HG03045 (cell line): ENCODE results near the gene MEI4.
"Not testable (repeated sequence)": the region's sequence is repeated elsewhere in the genome, so short reads cannot be mapped to it uniquely, and the experiment has no call there.

ENCODE experiments used
- ATAC-seq: cut with Tn5 transposase; IDR thresholded peaks from one replicate; pipeline ENCODE4 v1.9.1; 2021; ENCODE audit warnings: mild to moderate bottlenecking, moderate library complexity; ENCODE audit not compliant: unreplicated experiment

Gene MEI4

DNA sequence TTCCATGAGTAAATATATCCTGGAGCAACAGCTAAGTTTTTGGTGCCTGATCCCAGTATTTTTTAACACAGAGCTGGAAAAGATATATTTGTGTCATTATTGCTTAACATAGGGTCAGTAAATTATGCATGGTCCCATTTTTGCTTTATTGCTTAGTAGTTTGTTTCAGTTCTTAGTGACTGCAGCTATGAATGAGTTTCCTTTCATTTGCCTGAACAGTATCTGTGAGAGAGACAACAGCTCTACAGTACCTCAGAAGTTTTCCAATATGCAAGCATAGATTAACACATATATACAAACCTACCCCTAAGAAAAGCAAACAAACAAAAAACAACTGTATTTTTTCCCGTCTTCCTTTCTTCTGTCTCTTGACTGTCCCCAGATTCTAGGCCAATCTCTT, 160.3 kb downstream of the MEI4 start:
- no peak for ATAC-seq

DNA sequence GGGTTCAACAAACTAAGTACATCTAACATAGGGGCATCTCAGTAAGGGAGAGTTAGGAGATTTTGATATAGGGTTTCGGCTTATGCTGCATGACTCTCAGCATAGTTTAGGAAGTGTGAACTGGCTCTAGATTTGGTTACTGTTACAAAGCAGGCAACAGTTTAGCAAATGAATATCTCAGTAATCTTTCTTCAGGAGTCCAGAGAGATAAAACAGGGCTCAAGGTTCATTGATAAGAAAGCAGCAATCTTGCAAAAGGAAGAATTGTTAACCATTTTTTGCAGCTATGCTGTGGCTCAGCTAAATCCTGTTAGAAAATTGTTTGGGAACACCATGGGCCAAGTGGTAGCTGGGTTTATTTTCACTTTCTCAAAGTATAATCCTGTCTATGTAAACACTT, 161.3 kb downstream of the MEI4 start:
- no peak for ATAC-seq

DNA sequence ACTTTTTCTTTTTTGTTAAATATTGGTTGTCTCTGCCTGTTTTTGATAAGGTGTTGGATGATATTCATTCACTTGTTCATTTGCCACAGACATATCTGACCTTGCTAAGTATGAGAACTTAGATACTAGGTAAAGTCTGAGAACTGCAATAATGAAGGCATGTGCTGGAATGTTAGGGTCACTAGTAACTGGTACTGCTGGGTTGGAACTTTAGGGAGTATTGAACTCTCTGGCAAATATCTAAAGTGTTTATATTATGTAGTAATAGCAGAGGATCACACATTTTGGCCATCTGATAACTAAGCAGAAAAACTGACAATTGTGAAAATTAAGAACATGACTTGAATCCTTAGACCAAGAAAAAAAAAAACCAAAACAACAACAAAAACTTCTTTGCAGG, 162.7 kb downstream of the MEI4 start:
- no peak for ATAC-seq

DNA sequence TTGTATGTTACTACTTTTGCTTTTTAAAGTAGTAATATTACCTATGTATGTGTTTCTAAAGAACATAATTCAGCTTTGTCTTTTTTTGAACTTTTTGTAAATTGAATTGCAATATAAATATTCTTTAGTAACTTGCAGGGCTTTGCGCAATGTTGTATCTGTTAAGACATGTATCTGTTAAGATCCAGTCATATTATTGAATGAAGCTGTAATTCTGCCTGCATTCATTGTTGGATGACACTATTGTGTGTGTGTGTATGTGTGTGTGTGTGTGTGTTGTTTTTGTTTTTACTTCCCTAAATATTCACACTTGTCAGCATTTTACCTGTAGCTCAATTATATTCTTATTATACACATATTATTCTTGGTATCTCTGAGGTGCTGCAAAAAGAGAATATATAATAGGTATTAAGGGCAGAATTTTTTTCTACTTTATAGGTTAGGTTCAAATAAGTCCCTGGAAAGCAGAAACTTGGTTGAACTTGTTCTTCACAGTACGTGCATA, 164.0 kb downstream of the MEI4 start:
- no peak for ATAC-seq

DNA sequence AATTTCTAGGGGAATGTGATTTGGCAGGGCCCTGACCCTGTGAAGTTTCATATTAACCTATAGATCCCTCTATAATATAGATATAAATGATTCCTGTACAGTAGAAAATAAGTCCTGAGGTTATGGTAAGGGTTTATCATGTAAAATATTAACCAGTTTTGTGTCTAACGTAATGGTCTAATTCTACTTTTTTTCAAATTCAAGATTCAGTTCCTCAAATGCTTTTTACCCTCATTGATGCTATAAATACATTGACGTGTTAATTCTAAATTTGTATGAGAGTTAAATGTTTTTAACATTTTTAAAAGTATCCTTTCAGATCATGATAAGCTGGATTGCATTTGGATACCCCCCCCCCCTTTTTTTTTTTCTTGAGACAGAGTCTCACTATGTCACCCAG, 169.4 kb downstream of the MEI4 start:
- no peak for ATAC-seq

DNA sequence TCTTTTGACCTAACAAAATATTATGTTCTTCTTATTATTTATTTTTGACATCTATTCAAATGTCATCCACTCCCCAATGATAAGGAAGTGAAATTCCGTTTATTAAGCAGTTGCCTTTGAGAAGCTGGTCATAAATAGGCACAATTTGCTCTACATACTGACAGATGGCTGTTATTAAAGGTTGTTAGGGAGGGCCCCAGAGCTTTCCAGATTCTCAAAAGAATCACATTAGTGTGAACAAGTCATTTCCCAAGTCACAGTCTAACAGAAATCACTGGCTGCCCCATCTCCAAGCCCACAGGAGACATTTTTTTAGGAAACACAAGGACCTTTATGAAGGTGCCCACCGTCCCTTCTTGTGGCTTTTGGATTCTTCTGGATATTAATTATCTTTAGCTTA, 172.4 kb downstream of the MEI4 start:
- no peak for ATAC-seq

DNA sequence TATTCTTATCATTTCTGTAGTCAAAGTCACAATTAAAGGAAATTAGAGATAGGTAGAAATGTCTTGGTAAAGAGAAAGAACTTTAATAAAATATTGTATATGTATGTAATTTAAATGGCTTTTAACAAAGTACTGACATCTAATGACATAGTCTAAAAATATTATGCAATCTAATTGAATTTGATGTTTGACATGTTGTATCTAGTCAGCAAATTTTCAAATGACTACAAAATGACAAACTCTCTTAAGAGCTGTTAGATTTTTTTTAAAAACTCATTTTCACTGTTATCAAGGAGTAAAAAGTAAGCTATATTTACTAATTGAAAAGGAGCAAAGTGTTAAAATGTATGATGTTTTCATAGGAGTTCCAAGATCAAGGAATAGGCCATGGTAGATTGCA, 176.9 kb downstream of the MEI4 start:
- ATAC-seq = no peak

DNA sequence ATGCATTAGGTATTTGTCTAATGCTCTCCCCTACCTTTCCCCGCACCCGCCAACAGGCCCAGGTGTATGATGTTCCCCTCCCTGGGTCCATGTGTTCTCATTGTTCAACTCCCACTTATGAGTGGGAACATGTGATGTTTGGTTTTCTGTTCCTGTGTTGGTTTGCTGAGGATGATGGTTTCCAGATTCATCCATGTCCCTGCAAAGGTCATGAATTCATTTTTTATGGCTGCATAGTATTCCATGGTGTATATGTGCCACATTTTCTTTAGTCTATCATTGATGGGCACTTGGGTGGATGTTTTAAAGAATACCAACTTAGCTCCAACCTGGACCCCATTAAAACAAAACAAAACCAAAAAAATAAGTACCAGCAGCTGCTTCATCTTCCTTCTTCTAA, 180.9 kb downstream of the MEI4 start:
- not testable (repeated sequence) for ATAC-seq

DNA sequence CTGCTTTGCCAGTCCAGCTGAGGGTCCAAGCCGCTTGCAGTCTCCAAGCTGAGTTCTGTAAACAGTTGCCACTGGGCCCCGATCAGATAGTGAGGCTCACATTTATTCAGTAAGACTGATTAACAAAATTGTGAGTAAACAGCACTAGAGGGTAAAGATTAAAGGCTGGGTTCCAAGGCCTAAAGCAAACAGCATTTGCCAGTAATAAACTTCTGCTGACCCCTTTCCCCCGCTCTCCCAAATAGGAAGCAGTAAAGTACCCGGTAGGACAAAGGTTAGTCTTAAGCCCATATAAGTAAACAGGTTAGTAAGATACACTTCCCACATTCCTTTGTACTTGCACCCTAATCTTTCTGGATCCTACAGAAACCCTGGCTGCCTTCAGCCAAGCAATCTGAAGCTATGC, 181.8 kb downstream of the MEI4 start:
- ATAC-seq = no peak

DNA sequence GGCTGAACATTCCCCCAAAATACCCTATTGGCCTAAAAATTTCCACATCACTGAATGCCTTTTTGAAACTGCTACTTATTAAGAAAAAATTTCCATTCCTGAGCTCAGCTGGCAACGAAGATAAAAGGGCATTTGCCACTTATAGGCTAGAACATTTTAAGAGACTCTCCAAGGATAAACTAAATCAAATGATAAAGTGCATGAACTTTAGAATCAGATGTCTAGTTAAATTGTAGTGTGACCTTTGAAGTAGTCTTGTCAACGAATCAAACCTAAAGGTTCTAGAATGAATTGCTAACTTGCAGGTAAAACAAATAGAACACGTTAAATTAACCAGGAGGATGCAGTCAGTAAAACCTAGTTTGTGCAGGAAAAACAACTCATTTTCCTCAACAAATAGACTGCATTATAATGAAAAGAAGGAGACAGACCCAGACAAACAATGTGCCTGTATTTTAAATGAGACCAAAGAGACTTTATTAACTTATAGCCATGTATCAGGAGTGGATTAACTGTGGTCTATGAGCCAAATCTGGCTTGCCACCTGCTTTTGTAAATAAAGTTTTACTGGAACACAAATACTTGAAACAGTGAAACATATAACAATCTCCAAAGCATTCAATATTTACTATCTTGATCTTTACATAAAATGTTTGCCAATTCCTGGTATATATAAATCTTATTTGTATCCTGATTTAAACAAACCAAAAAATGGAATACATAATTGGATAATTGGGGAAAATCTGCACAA, 184.4 kb downstream of the MEI4 start:
- ATAC-seq = no peak

DNA sequence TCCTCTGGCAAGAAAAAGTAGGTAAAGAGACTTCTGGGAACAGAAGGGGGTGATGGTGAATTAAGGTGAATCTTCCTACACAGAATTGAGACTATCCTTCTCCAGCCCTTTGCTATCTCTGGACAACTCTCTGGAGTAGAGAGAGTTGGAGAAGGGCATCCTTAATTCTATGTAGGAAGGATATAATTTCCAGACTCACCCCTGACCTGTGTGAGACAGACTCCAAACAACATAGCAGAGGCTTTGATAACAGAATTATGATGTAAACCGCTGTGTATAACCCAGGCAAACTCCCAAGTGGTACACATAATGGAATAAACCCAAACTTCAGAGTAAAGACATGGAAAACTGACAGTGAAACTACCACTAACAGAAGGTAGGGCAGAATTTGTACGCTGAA, 186.5 kb downstream of the MEI4 start:
- no peak for ATAC-seq

DNA sequence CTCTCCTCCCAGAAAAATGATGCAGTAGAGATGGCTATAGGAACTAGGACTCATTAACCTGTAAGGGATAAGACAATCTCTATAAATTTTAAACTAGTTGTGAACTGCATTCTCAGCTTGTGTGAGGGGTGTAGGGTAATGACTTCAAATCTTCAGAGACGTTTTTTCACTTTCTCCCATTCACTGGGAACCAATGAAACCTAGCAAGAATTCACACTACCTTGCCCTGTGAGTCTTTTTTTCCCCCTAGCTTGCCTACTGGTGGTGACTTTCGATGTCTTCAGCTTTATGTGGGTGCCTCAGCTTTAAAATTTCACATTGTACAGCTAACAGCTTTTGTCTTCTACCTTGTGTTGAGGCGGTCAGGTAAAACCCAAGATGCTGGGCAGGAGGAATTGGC, 192.0 kb downstream of the MEI4 start:
- no peak for ATAC-seq

DNA sequence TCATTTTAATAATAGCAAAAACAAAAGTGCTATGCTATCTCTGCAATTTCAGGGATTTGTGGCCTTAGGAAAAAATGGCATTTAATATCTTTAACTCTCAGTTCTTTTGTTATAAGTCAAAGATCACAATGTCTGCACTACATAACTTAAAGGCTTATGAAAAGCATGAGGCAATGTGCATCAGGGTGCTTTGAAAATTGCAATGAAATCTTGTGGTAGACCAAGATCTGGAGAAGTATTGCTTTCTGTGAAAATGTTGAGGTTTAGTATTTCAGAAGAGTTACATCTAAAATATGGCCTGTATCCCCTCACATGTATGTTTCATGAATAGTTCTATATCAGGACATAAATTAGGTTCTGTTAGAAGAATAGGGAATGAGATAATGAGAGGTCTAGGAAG, 200.6 kb downstream of the MEI4 start:
- ATAC-seq = no peak

DNA sequence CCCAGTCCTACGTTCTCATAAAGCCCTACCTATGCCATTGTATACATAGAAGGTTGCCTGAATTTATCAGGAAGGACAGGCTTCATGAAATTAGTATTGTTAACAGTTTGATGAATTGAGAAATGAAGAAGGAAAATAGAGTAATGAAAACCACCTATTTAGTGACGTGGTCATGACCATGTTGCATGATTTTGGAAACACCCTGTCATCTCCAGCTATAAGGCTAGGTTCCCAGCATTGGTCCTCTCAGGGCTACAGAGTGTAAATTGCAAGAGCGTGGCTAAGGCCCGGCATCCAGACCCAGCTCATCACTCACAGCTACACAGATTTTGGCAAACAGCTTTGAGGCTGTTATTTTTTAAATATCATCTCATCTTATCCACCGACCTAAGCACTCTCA, 203.6 kb downstream of the MEI4 start:
- no peak for ATAC-seq

DNA sequence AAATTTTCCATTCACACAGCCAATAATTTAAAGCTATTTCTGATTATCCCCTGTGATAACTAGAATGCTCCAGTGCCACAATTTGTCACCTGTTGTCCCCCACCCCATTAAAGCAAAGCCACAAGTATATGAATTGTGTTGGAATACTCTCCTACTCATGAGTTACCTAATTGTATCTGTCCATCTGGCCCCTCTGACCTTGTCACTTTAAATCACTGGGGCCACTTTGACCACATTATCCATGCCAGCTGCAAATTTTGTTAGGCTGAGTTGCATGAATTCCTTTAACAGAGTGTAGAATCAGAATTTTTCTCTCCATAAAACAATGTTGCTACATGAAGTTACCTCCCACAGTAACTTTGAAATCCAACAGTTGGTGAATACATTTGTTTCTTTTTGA, 204.6 kb downstream of the MEI4 start:
- ATAC-seq = no peak

DNA sequence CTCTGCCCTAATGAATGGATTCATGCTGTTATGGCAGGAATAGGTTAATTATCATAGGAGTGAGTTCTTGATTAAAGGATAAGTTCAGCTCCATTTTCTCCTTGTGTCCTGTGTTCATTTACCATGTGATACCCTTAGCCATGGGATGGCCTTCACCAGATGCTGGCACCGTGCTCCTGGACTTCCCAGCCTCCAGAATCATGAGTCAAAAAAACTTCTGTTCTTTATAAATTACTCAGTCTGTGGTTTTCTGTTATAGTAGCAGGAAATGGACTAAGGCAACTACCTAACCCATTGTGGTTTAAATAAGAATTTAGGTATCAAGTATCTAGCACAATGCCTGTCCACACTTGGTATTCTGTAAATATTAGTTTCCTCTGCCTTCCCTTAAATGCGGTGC, 223.5 kb downstream of the MEI4 start:
- ATAC-seq = no peak

DNA sequence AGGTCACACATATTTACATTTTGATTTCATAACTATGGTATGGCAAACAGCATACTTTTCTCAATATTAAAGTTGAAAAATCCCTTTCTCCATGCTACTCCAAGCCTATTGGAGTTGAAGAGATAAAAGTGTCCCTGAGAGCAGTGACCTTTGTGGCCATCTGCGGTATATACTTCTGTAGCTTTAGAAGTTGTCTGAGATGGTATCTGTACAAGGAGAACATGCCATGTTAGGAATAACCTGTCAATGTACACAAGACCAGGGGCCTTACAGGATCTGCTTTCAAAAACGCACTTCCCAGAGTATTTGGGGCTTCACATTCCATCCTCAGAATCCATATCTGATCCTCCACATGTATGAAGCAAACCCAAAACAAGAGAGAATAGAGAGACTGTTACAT, 226.7 kb downstream of the MEI4 start:
- ATAC-seq = no peak

DNA sequence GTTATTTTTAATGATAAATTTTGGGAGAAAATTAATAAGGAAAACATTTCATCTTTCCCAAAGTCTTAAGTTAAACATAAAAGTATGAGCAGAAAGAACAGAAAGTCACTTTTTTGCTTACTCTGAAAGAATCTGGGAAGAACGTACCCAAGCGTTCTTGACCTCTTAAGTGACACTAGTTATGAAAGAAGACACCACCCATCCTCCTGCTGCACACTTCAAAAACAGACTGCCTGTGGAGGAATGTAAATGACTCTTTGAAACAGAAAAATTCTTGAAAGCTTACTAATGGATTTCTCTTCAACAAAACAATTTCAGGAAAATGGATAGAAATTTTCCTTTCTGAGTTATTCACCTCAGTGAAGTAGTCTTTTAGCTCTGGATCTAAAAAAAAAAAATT, 227.7 kb downstream of the MEI4 start:
- no peak for ATAC-seq

DNA sequence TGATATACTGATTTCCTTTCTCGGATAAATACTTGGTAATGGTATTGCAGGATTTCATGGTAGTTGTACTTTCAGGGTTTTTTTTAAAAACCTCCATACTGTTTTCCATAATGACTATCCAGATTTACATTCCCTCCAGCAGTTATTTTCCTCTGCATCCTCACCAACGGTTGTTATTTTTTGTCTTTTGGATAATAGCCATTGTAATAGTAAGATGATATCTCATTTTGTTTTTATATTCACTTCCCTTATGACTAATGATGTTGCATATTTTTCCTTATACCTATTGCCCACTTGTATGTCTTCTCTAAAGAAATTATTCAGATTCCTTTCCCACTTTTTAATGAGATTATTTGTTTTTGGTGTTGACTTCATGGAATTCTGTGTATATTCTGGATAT, 231.0 kb downstream of the MEI4 start:
- ATAC-seq = no peak

DNA sequence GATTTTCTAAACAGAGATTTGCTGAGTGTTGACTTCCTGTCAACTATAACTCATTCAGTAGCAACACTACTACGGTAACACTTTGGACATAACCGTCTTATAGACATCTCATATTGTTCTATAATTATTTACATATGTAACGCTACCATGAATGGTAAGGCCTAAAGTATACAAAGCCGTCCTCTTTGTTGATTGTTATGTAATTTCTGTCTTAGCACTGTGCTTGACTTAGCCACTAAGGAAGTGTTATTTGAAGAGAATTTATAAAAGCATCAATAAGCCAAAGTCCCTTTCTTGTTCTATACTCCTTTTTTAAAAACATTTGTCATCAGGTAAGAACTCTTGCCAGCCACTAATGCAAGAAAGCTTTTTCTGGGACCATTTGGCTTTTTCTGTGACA, 240.6 kb downstream of the MEI4 start:
- ATAC-seq = no peak

DNA sequence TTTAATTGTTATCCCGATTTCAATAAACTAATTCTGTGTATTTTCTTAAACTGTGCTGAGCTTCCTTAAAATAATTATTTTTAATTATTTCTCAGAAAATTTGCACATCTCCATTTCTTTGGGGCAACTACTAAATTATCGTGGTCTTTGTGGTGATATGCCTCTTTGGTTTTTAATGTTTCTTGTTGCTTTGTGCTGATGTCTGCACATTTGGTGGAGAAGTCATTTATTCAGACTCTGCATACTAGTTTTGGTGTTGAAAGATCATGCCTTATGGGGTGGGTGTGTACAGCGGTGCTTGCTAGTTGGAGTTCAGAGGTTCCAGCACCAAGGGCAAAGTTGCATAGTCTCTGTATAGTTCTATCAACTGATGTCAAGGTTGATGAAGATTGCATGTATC, 253.2 kb downstream of the MEI4 start:
- no peak for ATAC-seq

DNA sequence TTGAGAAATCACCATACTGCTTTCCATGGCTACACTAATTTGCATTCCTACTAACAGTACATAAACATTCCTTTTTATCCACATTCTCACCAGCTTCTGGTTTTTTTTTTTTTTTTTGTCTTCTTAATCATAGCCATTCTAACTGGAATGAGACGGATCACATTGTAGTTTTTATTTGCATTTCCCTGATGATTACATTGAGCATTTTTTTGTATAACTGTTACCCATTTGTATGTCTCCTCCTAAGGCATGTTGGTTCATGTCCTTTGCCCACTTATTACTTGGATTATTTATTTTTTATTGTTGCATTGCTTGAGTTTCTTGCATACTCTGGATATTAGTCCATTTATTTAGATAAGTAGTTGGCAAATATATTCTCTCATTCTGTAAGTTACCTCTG, 258.0 kb downstream of the MEI4 start:
- ATAC-seq = no peak

DNA sequence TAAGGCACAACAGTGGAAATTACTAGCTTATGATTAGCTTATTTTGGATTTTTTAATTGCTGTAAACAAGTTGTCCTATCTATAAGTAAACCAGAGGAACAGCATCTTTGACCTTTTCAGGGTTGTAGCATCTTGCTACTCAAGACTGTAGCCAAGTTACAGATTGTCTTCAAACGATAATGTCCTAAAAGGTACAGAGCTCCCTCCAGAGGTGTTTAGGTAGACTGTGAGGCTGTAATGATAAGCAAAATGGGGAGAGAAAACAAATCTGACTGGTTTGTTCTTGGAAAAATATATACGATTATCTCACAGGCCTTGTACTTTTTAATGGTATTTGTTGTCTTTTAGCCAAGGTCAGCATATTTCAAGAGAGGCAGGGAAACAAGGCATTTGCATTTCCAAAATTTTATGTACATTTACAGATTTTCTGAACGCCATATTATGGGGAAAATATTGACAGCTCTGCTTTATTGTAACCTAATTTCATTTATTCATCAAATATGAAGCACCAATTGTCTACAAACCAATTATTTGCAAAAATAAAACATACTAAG, 273.4 kb downstream of the MEI4 start:
- no peak for ATAC-seq
